ENCODE results near the gene FHOD3.

DNA sequence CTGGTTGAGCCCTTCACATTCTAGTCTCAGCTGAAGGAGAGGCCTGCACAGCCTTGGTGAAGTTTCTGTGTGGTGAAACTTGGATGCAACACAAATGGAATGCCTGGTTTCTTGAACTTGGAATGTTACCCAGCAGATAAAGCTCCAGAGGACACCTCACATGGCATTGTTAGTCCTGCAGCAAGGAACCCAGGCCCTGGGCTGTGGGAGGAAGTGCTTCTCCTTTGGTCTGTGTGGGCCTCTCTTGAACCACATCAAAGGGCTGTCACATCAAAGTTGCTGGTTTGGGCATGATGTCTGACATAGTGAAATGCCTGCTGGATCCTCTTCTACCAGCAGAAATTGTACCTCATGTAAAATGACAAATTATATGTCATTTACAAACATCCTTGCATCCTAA, 198.5 kb downstream of the FHOD3 start:
- TF ChIP-seq, protein P1, sequence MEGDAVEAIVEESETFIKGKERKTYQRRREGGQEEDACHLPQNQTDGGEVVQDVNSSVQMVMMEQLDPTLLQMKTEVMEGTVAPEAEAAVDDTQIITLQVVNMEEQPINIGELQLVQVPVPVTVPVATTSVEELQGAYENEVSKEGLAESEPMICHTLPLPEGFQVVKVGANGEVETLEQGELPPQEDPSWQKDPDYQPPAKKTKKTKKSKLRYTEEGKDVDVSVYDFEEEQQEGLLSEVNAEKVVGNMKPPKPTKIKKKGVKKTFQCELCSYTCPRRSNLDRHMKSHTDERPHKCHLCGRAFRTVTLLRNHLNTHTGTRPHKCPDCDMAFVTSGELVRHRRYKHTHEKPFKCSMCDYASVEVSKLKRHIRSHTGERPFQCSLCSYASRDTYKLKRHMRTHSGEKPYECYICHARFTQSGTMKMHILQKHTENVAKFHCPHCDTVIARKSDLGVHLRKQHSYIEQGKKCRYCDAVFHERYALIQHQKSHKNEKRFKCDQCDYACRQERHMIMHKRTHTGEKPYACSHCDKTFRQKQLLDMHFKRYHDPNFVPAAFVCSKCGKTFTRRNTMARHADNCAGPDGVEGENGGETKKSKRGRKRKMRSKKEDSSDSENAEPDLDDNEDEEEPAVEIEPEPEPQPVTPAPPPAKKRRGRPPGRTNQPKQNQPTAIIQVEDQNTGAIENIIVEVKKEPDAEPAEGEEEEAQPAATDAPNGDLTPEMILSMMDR (IDR thresholded peaks at IDR 0.05), result no peak
- TF ChIP-seq, protein P2, sequence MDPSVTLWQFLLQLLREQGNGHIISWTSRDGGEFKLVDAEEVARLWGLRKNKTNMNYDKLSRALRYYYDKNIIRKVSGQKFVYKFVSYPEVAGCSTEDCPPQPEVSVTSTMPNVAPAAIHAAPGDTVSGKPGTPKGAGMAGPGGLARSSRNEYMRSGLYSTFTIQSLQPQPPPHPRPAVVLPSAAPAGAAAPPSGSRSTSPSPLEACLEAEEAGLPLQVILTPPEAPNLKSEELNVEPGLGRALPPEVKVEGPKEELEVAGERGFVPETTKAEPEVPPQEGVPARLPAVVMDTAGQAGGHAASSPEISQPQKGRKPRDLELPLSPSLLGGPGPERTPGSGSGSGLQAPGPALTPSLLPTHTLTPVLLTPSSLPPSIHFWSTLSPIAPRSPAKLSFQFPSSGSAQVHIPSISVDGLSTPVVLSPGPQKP (IDR thresholded peaks at IDR 0.05; ENCODE audit: low read depth, low read length), result no peak
